Suprapubic skin (tissue), 4 donors: Measurements from ENCODE around the gene RPS3. TPM values are rescaled to one million over a fixed set of nuclear protein-coding genes. Genes with fewer than 3 reads are reported as not detected.

Experiments used
- DNase-seq, 2 donors: peaks; one replicate each; pipeline ENCODE4 v3.0.0-alpha.2; 2019; ENCODE audit warnings: low spot score in 2 of 2
- H3K27ac ChIP-seq: fragments of 200-600 bp; sonication (generic); one replicate; pipeline ENCODE4 v1.5.1; 2019
- H3K27me3 ChIP-seq: fragments of 200-600 bp; sonication (generic); one replicate; pipeline ENCODE4 v1.5.1; 2019
- H3K36me3 ChIP-seq: fragments of 200-600 bp; sonication (generic); one replicate; pipeline ENCODE4 v1.5.1; 2019
- H3K4me1 ChIP-seq: fragments of 200-600 bp; sonication (generic); one replicate; pipeline ENCODE4 v1.5.1; 2019
- H3K4me3 ChIP-seq: fragments of 200-600 bp; sonication (generic); one replicate; pipeline ENCODE4 v1.5.1; 2019; ENCODE audit warnings: mild to moderate bottlenecking
- H3K9me3 ChIP-seq: fragments of 200-600 bp; sonication (generic); one replicate; pipeline ENCODE4 v1.5.1; 2019
- CTCF ChIP-seq, 2 donors: fragments of 200-600 bp in 1 of 2; fragments of 450-650 bp in 1 of 2; sonication (generic) in 1 of 2; IDR thresholded peaks; one replicate each; pipeline ENCODE4 v1.5.1; 2016 to 2019; ENCODE audit warnings: antibody characterized with exemption in 2 of 2, mild to moderate bottlenecking in 1 of 2, moderate library complexity in 1 of 2
- EP300 ChIP-seq: sonication (generic); formaldehyde crosslinking; IDR thresholded peaks from one replicate; pipeline ENCODE4 v1.6.1; 2017; ENCODE audit warnings: antibody characterized with exemption
- POLR2A ChIP-seq, 2 donors: fragments of 450-650 bp; IDR thresholded peaks; one replicate each; pipeline ENCODE4 v1.6.1; 2017; ENCODE audit warnings: antibody characterized with exemption in 2 of 2, mild to moderate bottlenecking in 2 of 2, moderate library complexity in 2 of 2
- POLR2AphosphoS5 ChIP-seq, 3 donors: sonication (generic); formaldehyde crosslinking; IDR thresholded peaks; one replicate each; pipeline ENCODE4 v1.6.1; 2017; ENCODE audit warnings: antibody characterized with exemption in 3 of 3
- WGBS: methylation state at CpG from one replicate; pipeline ENCODE4 v1.1.5; 2018; 5-methylcytosine and 5-hydroxymethylcytosine counted together
- total RNA-seq, 4 donors: library from RNA; depleted of rRNA; stranded (reverse); fragments of >200 nt; gene quantifications; one replicate each; pipeline ENCODE4 v1.1.0, GENCODE V29; 2016

RPS3 gene
- total RNA-seq, 4 donors from 2014 or later = 851 to 2,162 (median 1,899) TPM

GRCh38 chr11:75400146-75400865 lies 988 bp downstream of the RPS3 start:
- DNase-seq = no peak
- Histone ChIP-seq H3K27me3 (no peaks in the 10 kb centered on the region), H3K27ac (peak overlapping the region; percentile 83), H3K36me3 (peaks cover 42% of the 10 kb centered on the region), H3K9me3 (no peaks in the 10 kb centered on the region), H3K4me1 (peaks cover 30% of the 10 kb centered on the region), H3K4me3 (peak overlapping the region; percentile 52)
- WGBS = 13% methylated on average over 11 of the region's 11 CpGs
- no peak for TF ChIP-seq POLR2AphosphoS5 (IDR thresholded peaks at IDR 0.05)
- no peak for TF ChIP-seq POLR2A (IDR thresholded peaks at IDR 0.05)
- TF ChIP-seq EP300 = no peak
- TF ChIP-seq CTCF (IDR thresholded peaks at IDR 0.05) = no peak

DNA sequence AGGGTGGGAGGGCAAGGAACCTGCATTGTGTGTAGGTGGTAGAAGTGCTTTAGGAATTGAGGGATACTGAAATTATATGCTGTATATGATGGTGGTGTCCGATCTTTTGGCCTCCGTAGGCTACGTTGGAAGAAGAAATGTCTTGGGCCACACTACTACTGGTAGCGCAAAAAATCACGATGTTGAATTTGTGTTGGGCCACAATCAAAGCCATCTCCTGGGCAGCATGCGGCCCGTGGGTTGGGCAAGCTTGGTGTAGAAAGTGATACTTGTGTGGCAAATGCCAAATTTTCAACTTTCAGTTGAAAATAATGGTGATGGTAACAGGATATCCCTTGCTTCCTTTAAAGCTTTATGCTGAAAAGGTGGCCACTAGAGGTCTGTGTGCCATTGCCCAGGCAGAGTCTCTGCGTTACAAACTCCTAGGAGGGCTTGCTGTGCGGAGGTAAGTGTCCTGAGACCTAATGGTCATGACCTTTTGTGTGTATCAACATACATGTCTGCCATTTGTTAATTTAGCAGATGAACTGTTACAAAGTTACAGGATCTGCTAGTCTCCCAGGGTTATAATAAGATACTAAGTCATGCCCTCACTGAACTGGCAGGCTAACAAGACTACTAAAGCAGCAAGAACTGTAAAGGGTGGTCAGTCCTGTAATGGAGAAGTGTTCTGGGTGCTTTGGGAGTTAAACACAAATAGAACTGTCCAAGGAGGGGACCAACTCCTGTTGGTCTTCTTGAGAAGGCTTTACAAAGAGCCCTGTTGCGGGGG lies 2.9 kb downstream of the RPS3 start:
- H3K27me3 ChIP-seq = no peaks in the 10 kb centered on the region
- no peak overlapping the region for H3K27ac ChIP-seq
- H3K36me3 ChIP-seq = peaks cover 59% of the 10 kb centered on the region
- peaks cover 33% of the 10 kb centered on the region for H3K4me1 ChIP-seq
- 84% methylated on average over 10 of the region's 10 CpGs for WGBS
- no peak overlapping the region for H3K4me3 ChIP-seq
- no peak for DNase-seq
- H3K9me3 ChIP-seq = no peaks in the 10 kb centered on the region
- TF ChIP-seq POLR2AphosphoS5 (IDR thresholded peaks at IDR 0.05) (no peak), POLR2A (IDR thresholded peaks at IDR 0.05) (no peak), EP300 (no peak), CTCF (IDR thresholded peaks at IDR 0.05) (no peak)

DNA sequence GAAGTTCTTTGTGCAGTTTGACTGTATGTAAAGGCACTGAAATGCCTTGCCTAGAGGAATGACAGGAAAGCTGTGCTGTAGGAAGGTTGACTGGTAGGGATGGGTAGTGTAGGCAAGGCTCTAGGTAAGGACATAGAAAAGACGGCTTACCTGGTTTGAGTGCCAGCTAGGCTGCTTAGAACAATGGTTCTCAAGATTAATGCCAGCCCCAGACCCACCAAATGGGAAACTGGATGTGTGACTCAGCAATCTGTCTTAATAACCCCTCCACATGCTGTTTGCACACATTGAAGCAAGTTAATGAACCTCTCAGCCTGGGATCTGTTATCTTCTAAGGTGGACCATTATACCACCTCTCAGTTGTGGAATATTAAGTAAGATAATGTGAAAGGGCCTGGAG lies 3.7 kb downstream of the RPS3 start:
- H3K4me3 ChIP-seq = no peak overlapping the region
- no peaks in the 10 kb centered on the region for H3K9me3 ChIP-seq
- peaks cover 33% of the 10 kb centered on the region for H3K4me1 ChIP-seq
- H3K27me3 ChIP-seq = no peaks in the 10 kb centered on the region
- no peak for DNase-seq
- H3K36me3 ChIP-seq = peaks cover 62% of the 10 kb centered on the region
- TF ChIP-seq EP300 (no peak), POLR2A (IDR thresholded peaks at IDR 0.05) (no peak), CTCF (IDR thresholded peaks at IDR 0.05) (no peak), POLR2AphosphoS5 (IDR thresholded peaks at IDR 0.05) (no peak)
- H3K27ac ChIP-seq = no peak overlapping the region
- WGBS = 64% methylated on average over 1 of the region's 1 CpG

DNA sequence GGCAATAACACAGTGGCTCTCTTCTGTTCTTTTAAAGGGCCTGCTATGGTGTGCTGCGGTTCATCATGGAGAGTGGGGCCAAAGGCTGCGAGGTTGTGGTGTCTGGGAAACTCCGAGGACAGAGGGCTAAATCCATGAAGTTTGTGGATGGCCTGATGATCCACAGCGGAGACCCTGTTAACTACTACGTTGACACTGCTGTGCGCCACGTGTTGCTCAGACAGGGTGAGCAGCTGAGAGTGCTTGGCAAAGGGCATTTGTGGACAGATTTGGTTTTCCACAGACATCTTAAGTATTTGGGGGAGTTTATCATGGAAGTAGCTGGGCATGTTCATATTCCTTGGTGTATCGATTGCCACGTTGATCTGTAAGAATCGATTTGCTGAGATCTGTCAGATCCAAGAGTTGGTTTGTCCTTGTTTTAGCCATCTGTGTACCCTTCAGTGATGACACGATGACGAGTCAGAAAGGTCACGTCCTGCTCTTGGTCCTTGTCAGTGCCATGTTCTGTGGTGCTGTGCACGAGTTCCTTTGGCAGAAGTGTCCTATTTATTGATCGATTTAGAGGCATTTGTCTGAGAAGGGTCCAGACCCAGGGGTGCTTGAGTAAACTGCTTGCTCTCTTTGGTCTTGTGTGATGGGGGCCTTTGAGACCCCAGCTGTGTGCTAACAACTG lies 4.8 kb downstream of the RPS3 start:
- 80% methylated on average over 15 of the region's 15 CpGs for WGBS
- peaks cover 33% of the 10 kb centered on the region for H3K4me1 ChIP-seq
- no peaks in the 10 kb centered on the region for H3K9me3 ChIP-seq
- no peak for TF ChIP-seq EP300
- no peak for TF ChIP-seq CTCF (IDR thresholded peaks at IDR 0.05)
- TF ChIP-seq POLR2A (IDR thresholded peaks at IDR 0.05) = no peak
- TF ChIP-seq POLR2AphosphoS5 (IDR thresholded peaks at IDR 0.05) = no peak
- H3K27ac ChIP-seq = no peak overlapping the region
- H3K36me3 ChIP-seq = peaks cover 66% of the 10 kb centered on the region
- H3K27me3 ChIP-seq = no peaks in the 10 kb centered on the region
- no peak for DNase-seq
- H3K4me3 ChIP-seq = no peak overlapping the region

DNA sequence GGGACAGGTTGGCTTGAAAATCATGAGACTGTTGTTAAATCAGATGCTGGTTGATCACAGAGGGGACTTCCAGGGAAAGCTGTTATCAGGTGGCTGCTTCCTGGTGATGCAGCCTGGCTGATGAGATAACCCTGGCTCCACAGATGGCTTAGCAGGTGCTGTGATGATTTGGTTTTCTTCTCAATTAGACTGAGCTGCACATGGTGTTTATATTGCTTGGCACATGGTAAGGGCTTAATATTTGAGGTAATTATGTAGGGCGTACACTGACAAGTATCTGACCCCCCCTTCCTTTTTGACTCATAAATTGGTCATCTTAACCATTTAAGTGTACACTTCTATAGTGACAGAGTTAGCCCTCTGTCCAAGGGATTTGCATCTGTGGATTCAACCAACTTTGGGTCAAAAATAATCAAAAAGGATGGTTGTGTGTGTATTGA lies 7.0 kb downstream of the RPS3 start:
- H3K36me3 ChIP-seq = peaks cover 67% of the 10 kb centered on the region
- no peaks in the 10 kb centered on the region for H3K27me3 ChIP-seq
- H3K4me1 ChIP-seq = peaks cover 19% of the 10 kb centered on the region
- H3K4me3 ChIP-seq = no peak overlapping the region
- no peak overlapping the region for H3K27ac ChIP-seq
- 17% methylated on average over 1 of the region's 1 CpG for WGBS
- no peaks in the 10 kb centered on the region for H3K9me3 ChIP-seq
- TF ChIP-seq CTCF (IDR thresholded peaks at IDR 0.05) (no peak), POLR2AphosphoS5 (IDR thresholded peaks at IDR 0.05) (no peak), EP300 (no peak), POLR2A (IDR thresholded peaks at IDR 0.05) (no peak)
- no peak for DNase-seq
